ENCODE results near the gene RNF157. TPM values are rescaled to one million over a fixed set of nuclear protein-coding genes. Genes with fewer than 3 reads are reported as not detected.

RNF157 gene
- total and polyA plus RNA-seq, 9 of the 15 experiments (the other 6 are each of a cell fraction or from before 2014, with no cell fraction given): 8.1 to 31.7 (median 20.8) TPM

DNA sequence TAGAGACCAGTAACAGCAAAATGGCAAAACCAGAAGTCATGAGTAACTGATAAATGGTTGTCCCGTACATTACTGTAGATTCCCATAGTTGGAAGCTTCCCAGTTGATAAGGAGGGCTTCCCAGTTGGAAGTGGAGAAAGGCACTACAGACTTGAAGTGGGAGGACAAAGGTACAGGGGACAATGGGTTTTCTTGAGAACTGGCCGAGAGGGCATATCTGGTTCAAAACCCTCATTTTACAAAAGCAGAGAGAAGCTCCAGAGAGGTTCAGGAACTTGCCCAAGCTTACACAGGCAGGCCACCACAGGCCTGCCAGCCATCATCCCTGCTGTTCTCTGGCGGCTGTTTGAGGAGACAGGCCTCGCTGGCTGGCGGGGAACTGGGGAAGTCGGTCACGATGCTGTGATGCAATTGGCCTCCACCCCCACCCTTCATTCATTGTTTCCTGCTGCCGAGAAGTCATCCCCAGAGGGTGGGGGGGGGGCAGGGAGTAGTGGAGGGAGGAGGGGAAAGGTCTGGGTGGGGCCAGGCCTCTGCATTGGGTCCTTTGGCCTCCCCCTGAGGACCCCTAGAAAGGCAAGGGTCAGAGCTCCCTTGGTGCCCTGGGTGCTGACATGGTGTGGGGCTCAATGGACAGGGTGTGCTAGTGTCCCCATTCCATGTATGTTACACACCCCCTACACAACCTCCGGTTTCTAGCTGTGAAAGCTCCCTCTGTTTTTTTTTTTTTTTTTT is 27.9 kb upstream of the RNF157 start (continued):
- peak; percentile 70 for TF ChIP-seq TAF1 (IDR thresholded peaks at IDR 0.05; ENCODE audit: control insufficient read depth, extremely low read depth, insufficient read depth, low read length, severe bottlenecking)
- no peak for TF ChIP-seq ZNF77 (CRISPR knock-in tag; IDR thresholded peaks at IDR 0.05)
- TF ChIP-seq BCOR (IDR thresholded peaks at IDR 0.05): no peak
- no peak for TF ChIP-seq FOXM1 (IDR thresholded peaks at IDR 0.05; ENCODE audit: low read depth)
- TF ChIP-seq FOXM1 (CRISPR knock-in tag; IDR thresholded peaks at IDR 0.05; ENCODE audit: low read depth): no peak
- no peak for TF ChIP-seq SRSF1 (IDR thresholded peaks at IDR 0.05; ENCODE audit: low read depth, low read length)
- TF ChIP-seq POLR3A (IDR thresholded peaks at IDR 0.05; ENCODE audit: borderline replicate concordance, extremely low read depth, insufficient read depth, insufficient read length): no peak
- peak; percentile 13 for TF ChIP-seq NUFIP1 (IDR thresholded peaks at IDR 0.05; ENCODE audit: partially characterized antibody)
- no peak for TF ChIP-seq NFIX (CRISPR knock-in tag; IDR thresholded peaks at IDR 0.05; ENCODE audit: low read depth)
- TF ChIP-seq ZNF444 (CRISPR knock-in tag; IDR thresholded peaks at IDR 0.05): no peak
- TF ChIP-seq SNIP1 (IDR thresholded peaks at IDR 0.05; ENCODE audit: low read depth): no peak
- no peak for TF ChIP-seq LARP7 (IDR thresholded peaks at IDR 0.05)
- no peak; the same call in 1 of the 2 replicates for TF ChIP-seq NBN (IDR thresholded peaks at IDR 0.05; ENCODE audit: low read depth)
- TF ChIP-seq ZBTB34 (CRISPR knock-in tag; IDR thresholded peaks at IDR 0.05): no peak
- TF ChIP-seq ZKSCAN3 (CRISPR knock-in tag; IDR thresholded peaks at IDR 0.05): no peak
- no peak for TF ChIP-seq NONO (IDR thresholded peaks at IDR 0.05; ENCODE audit: low read depth in 2 of 2, low read length in 1 of 2)
- no peak for TF ChIP-seq KLF6 (CRISPR knock-in tag; IDR thresholded peaks at IDR 0.05; ENCODE audit: borderline replicate concordance)
- TF ChIP-seq BMI1 (IDR thresholded peaks at IDR 0.05; ENCODE audit: low read length): no peak
- TF ChIP-seq PRMT5 (CRISPR knock-in tag; IDR thresholded peaks at IDR 0.05): no peak
- no peak; the same call in 1 of the 2 replicates for TF ChIP-seq GABPA (tag; conservative IDR thresholded peaks at IDR 0.05; ENCODE audit: low read depth)
- no peak for TF ChIP-seq JUNB (CRISPR knock-in tag; conservative IDR thresholded peaks at IDR 0.05)
- TF ChIP-seq GATA2 (CRISPR knock-in tag; IDR thresholded peaks at IDR 0.05): no peak
- TF ChIP-seq GTF3C2 (IDR thresholded peaks at IDR 0.05; ENCODE audit: borderline replicate concordance, extremely low read depth, insufficient read length): no peak
- no peak for TF ChIP-seq RBM14 (IDR thresholded peaks at IDR 0.05; ENCODE audit: borderline replicate concordance, insufficient read depth, low read depth, low read length)
- no peak for TF ChIP-seq ZNF41 (CRISPR knock-in tag; conservative IDR thresholded peaks at IDR 0.05)
- no peak; the same call in 1 of the 2 replicates for TF ChIP-seq DMBX1 (CRISPR knock-in tag; IDR thresholded peaks at IDR 0.05; ENCODE audit: borderline replicate concordance)
- no peak for TF ChIP-seq CBX1 (IDR thresholded peaks at IDR 0.05; ENCODE audit: low read depth)
